ENCODE results near the gene NHLRC4.

NHLRC4 gene

DNA sequence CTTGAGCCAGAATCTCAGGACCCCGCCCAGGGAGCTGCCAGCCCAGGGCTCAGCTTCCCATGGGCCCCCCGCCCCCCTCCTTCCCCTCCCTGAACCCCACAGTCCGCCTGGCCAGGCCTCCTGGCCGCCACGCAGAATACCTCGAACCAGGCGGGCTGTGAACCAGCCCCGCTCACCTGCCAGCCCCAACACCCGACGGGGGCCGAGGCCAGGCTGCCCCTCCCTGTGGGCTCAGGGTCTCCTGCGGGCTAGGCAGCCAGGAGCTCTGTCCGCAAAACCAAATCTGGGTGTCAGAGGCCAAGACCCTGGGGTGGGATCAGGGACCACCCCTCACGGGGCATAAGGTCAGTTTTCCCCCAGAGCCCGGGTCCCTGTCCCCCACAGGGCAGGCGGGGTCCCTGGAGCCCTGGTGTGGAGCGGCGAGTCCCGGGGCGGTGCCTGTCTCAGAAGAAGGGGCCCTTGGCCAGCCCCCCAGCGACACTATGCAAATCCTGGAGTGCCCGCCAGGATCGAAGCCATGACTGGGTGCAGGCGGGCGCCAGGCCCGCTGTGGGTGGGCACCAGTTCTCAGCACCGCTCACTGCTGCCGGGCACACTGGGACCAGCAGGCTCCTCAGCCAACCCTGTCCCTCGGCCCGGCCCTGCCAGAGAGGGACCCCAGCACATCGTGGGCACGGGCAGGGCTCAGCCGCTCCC is 13.1 kb upstream of the NHLRC4 start:
- DNase-seq (ENCODE audit: low spot score) = no peak

- no peak for DNase-seq (ENCODE audit: low spot score)
These were observed 12.5 kb upstream of the NHLRC4 start for GRCh38 chr16:554297-554621.

- no peak for DNase-seq (ENCODE audit: low spot score)
These were observed 12.0 kb upstream of the NHLRC4 start for GRCh38 chr16:554640-555365.

DNA sequence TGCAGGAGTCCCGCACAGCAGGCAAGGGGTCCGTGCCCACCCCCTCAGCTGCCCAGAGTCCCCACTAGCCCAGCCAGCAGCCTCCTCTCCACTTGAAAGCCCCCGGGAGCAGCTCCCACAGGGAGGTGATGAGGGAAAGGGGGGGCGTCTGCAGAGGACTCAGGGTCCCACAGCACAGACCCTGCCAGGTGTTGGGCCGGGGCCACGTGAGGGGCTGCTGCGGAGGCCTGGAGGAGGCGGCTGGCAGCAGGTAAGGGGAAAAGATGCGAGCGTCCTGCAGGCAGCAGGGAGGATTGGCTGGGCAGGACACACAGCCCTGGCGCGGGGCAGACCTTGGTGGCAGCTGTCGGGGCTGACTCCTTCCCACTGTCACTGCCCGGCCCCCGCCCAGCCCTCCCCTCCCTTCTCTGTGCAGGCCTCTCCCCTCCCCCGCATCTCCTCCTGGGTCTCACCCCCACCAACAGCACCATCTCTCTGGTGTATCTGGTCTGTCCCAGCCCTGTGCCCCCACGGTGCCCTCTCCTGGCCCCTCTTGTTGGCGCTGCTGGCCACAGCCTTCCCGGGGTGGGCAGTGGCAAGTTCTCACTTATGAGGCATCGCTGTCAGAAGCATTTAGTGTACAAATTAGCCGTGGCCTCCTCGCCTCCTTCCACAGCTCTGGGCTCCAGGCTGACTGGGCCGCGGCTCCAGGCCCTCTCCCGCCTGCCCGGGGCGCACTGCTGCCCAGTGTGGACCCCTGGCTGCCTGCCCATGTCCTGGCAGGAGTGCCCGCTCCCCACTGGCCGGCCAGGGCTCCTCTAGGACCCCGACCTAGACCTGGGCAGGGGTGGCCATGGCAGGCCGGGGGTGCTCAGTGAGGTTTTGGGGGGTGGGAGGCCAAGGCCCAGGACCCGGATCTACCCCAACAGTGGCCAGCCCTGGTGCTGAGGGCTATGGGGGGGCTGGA is 11.0 kb upstream of the NHLRC4 start:
- no peak for DNase-seq (ENCODE audit: low spot score)

GRCh38 chr16:556474-557173 is 10.2 kb upstream of the NHLRC4 start:
- no peak for DNase-seq (ENCODE audit: low spot score)

DNA sequence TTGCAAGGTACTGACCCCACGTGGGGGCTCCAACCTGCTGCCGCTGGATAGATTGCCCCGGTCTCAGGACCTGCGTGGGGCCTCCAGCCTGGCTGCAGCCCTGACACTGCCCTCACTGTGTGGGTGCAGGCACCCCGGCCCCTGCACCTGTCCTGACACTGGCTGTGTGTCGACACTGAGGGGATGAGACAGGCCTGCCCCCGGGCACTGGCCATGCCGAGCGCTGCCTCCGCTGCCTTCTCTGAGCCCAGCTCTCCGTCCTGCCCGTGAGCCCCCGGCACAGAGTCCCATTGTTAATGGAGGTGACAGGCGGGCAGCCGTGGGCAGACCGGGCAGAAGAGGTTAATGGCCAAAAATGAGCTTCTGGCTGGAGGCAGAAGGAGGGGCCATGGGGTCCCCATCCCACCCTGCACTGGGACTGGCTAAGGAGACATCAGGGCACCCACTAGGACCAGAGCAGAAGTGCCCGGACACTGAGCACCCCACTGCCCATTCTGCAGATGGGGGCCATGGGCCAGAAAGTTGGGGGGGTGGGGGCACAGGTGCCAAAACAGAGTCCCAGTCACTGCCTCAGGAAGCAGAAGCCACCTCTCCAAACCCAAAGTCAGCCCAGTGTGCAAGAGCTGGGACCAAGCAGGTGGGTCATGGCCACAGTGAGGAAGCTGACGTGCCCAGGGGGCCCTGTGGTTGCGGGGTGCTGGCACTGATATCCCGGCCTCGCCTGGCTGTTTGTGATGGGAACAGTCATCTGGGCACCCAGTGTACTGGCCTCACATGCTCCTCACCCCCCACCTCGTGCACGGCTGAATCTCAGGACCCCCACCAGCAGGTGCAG is 9.1 kb upstream of the NHLRC4 start:
- no peak for DNase-seq (ENCODE audit: low spot score)

GRCh38 chr16:558298-559020 is 8.3 kb upstream of the NHLRC4 start:
- no peak for DNase-seq (ENCODE audit: low spot score)

DNA sequence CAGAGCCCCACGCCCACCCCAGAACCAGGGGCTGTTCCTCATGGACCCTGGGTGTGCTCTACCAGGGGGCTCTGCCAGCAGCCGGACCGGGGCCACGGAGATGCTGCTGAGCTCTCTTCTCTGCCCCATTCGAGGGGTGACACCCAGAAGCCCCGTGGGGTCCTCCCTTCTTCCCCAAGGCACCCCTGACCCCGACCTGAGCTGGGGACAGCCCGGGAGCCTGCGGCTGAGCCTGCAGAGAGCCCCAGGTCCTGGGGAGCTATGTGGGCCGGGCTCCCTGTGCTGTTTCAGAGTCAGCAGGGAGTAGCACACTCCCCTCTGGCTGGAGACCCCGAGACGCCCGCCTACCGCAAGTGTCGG is 7.8 kb upstream of the NHLRC4 start:
- DNase-seq (ENCODE audit: low spot score) = no peak

DNA sequence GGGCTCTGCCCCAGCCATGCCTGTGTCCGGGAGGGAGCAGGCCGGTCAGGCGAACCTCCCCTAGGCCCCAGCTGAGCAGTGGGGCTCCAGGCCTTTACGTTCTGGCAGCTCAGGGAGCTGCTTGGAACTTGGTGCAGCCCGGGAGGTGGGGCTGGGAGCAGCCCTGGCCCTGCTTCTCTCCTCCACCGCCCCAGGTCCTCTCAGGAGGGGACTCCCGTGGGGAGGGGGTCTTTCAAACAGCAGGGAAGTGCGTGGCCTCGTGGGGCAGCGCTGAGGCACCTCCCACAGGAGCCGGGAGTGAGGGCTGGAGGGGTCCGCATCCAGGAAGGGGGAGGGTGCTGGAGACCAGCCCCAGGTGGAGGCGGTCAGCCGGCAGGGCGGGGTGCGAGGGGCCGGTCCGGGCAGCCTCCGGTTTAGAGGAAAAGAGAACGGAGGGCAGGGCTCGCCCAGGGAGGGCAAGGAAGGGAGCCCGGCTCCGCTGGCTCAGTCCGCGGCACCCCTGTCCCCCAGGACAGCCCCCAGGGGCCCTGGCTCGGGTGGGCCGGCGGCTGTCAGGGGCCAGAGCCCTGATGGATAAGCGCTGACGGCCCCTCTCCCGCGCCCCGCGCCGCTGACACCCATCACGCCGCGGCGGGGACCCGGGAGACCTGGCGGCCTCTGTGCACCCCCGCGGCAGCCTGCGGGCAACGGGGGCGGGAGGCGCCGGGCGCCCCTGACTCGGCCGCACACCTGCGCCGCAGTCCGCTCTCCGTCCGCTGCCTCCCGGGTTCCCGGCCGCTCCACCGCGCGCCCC is 7.2 kb upstream of the NHLRC4 start:
- no peak for DNase-seq (ENCODE audit: low spot score)

GRCh38 chr16:560204-560700 is 6.6 kb upstream of the NHLRC4 start, which contains the start of gene PRR35:
Gene PRR35 (plus strand): TSS chr16:560394. CDS start chr16:563295, 2,901 bp downstream.
- DNase-seq (ENCODE audit: low spot score) = no peak

DNA sequence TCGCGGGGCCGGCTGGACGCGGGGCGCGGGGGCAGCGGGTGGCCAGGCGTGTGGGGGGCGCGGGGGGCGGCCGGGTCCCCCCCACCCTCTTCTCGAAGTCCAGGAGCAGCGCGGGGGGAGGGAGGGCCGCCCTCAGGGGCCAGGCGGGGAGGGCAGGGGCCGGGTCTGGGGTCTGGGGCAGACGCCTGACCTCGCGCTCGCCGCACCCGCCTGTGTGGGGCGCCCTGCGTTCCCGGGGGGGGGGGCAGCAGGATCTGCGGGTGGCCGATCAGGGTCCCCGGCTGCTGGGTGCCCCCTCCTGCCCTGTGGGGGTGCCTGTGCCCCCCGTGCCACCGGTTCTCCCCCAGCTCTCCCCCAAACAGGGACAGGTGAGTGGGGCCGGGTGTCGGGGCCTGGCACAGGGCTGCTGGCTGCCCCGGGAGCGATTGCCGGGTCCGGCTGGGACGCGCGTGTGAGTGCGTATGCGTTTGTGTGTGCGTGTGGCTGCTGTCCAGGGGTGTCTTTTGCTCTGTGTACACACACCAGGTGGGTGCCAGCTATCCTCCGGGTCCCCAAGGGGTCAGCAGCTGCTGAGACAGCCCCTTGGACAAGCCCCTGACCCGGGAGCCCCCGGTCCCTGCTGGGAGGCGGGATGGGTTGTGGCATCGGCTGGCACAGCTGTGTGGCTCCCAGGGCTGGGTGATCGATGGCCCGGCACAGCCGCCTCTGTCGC is 5.9 kb upstream of the NHLRC4 start:
- no peak for DNase-seq (ENCODE audit: low spot score)

DNA sequence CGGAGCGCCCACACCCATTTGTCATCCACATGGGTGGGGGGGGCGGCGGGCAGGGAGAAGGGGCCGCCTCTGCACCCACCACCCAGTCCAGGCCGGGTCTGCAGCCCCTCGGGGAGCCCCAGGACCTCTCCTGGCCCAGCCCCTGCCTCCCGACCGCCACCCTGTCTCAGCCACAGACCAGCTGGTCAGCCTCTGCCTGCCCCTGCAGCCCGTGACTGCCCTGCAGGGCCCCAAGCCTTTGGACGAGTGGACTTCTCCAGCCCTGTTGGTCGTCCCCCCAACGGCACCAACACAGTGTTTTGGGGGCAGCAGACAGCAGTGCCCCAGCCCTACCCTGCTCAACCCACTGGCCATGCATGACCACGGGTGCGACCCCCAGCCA is 5.4 kb upstream of the NHLRC4 start:
- no peak for DNase-seq (ENCODE audit: low spot score)

DNA sequence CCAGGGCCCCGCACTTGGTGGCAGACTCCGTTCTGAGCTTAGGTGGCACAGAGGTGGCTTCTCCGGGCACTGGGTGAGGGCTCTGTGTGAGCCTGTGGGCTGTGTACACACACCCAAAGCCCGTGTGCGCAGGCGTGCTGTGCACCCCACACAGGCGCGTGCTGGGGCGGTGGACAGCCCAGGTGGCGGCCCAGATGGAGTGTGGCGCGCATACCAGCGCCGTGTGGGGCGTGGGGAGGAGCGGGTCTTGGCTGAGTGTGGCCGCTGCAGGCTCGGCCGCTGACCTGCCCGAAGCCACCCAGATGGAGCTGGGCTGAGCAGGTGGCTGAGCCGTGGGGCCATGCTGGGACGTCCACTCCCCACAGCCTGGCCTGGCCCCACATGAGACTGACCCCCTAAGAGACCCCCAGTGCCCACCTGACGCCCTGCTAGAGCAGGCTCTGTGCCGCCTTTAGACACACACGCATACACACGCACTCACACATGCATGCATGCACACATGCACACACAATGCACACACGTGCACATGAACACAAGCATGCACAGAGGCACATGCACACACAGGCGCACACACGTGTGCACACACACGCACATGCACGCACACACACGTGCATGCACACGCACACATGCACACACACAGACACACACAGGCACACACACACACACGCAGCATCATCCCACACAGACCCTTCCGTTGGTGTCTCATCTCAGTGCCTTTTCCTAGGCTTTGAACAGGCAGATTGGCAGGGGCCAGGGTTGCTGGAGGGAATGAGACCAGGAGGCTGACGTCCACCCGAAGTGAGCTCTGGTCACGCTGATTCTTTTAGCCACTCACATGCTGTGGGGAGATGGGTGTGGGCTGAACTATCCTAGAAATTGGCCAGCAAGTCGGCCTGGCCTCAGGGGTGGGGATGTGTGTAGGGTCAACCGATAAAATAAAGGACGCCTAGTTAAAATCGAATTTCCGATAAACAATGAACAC is 4.6 kb upstream of the NHLRC4 start:
- DNase-seq (ENCODE audit: low spot score) = no peak

- DNase-seq (ENCODE audit: low spot score) = no peak
These were observed 3.6 kb upstream of the NHLRC4 start for GRCh38 chr16:563072-563644.

DNA sequence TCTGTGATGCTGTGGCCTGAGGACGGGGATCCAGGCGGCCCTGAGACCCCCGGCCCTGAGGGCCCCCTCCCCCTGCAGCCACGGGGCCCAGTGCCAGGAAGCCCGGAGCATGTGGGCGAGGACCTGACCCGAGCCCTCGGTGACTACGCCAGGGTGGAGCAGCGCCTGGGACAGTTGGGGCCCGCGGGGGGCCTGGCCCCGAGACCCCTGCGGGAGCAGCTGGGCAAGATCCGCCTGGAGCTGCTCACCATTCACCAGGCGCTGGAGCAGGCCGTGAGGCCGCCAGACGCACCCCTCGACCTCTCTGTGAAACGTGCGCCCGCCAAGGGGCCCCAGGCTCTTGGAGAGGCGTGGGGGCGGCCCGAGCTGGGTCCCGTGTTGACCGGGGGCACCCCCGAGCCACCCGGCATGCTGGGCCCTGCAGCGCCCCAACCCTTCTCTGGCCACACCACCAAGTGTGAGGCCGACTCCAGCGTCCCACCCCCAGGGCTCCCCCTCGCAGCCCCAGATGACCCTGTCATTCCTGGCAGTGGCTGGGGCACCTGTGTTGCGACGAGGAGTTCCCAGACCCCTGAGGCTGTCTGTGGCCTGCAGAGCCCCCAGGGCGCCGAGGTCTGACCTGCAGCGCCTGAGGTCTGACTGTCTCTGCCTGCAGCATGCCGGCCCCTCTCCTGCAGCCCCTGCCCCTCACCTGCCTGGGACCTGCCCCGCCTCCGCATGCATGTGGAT is 2.0 kb upstream of the NHLRC4 start:
- no peak for DNase-seq (ENCODE audit: low spot score)
